ENCODE data around the gene CSAG3.
"Not testable (repeated sequence)": the region's sequence is repeated elsewhere in the genome, so short reads cannot be mapped to it uniquely, and the experiment has no call there.

Gene CSAG3

DNA sequence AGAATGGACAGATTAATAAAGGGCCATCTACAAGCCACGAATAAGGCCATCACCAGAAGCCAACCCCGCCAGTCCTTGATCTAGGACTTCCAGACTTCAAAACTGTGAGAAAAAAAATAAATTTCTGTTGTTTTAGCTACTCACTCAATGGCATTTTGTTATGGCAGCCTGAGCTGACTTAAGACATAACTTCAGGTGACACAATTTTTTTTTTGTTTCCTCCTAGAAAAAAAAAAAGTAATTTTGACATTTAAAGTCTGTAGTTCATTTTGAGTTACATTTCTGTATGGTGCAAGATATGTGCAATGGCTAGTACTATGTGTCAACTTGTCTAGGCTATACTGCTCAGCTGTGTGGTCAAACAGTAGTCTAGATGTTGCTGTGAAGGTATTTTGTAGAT lies at the start of gene CSAG3:
TSS of gene CSAG3 (plus strand) at position 301 of the 400 bp plus-strand sequence.
- not testable (repeated sequence) for ATAC-seq, DNase-seq

DNA sequence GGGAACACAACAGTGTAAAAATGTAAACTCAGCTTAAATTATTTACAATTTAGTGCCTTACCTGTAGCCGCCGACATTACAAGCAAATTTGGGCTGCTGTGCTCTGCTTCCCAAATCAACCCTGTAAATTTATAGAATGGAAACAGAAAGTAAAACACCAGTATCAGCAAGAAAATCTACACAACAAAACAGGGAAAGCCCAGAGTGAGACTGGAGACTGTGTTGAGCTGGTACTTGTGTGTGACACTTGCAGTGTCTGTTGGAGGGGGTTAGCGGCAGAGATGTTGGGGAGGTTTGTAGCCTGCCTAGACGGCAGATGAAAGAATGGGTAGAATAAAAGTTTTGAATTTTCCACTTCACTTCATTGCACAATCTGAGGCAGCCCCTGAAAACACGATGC lies 45.8 kb upstream of the CSAG3 start:
- not testable (repeated sequence) for ATAC-seq, DNase-seq

- not testable (repeated sequence) for ATAC-seq, DNase-seq
These were observed 44.9 kb upstream of the CSAG3 start, which contains the start of gene MAGEA2B for GRCh38 chrX:152713815-152714787. MAGEA2B (plus strand) TSS chrX:152714628; CDS start chrX:152717107, 2,479 bp downstream.

- no peak for ATAC-seq
- DNase-seq = no peak
These were observed 33.6 kb upstream of the CSAG3 start for GRCh38 chrX:152725409-152725808.

DNA sequence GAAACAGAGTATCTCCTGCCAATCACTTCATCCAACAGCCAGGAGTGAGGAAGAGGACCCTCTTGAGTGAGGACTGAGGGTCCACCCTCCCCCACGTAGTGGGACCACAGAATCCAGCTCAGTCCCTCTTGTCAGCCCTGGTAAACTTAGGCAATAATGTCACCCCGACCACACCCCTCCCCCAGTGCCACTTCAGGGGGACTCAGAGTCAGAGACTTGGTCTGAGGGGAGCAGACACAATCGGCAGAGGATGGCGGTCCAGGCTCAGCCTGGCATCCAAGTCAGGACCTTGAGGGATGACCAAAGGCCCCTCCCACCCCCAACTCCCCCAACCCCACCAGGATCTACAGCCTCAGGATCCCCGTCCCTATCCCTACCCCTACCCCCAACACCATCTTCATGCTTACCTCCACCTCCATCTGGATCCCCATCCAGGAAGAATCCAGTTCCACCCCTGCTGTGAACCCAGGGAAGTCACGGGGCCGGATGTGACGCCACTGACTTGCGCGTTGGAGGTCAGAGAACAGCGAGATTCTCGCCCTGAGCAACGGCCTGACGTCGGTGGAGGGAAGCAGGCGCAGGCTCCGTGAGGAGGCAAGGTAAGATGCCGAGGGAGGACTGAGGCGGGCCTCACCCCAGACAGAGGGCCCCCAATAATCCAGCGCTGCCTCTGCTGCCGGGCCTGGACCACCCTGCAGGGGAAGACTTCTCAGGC lies 25.6 kb upstream of the CSAG3 start, which contains the start of the genes CSAG1 and MAGEA12:
TSS of gene CSAG1 (minus strand) at position 461 of the 715 bp plus-strand sequence. CDS start 1,261 bp downstream, outside the sequence.
TSS of gene MAGEA12 (plus strand) at position 497 of the 715 bp plus-strand sequence. CDS start 2,405 bp downstream, outside the sequence.
- ATAC-seq = no peak
- DNase-seq = no peak

DNA sequence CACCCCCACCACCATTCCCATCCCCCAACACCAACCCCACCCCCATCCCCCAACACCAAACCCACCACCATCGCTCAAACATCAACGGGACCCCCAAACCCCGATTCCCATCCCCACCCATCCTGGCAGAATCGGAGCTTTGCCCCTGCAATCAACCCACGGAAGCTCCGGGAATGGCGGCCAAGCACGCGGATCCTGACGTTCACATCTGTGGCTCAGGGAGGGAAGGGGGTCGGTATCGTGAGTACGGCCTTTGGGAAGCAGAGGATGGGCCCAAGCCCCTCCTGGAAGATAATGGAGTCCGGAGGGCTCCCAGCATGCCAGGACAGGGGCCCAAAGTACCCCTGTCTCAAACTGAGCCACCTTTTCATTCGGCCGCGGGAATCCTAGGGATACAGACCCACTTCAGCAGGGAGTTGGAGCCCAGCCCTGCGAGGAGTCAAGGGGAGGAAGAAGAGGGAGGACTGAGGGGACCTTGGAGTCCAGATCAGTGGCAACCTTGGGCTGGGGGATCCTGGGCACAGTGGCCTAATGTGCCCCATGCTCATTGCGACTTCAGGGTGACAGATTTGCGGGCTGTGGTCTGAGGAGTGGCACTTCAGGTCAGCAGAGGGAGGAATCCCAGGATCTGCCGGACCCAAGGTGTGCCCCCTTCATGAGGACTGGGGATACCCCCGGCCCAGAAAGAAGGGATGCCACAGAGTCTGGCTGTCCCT lies 24.7 kb upstream of the CSAG3 start:
- ATAC-seq = not testable (repeated sequence)

GRCh38 chrX:152735101-152735500 lies 23.9 kb upstream of the CSAG3 start:
- DNase-seq = no peak
- no peak for ATAC-seq

More for the DNA sequence above, 24.7 kb upstream of the CSAG3 start:
- not testable (repeated sequence) for DNase-seq

GRCh38 chrX:152735860-152736511 lies 23.0 kb upstream of the CSAG3 start:
- ATAC-seq (no peak), DNase-seq (no peak)

GRCh38 chrX:152736528-152736927 lies 22.5 kb upstream of the CSAG3 start:
- DNase-seq, ATAC-seq: not testable (repeated sequence)

DNA sequence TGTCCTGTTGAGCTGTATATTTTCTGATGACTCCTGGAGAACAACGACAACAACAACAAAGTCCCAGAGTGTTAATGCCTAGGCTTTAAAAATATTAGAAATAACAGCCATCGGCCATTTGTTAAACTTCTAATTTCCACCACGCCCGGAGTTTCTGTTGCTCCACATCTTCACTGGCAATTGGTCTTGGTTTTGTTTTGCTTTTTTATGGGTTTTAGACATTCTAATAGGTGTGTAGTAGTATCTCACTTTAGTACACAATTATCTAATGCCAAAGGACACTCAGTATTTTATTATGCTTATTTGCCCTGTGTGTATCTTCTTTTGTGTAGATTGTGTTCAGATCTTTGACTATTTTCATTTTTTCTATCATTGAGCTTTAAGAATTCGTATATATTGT lies 20.5 kb upstream of the CSAG3 start:
- no peak for ATAC-seq
- no peak for DNase-seq

DNA sequence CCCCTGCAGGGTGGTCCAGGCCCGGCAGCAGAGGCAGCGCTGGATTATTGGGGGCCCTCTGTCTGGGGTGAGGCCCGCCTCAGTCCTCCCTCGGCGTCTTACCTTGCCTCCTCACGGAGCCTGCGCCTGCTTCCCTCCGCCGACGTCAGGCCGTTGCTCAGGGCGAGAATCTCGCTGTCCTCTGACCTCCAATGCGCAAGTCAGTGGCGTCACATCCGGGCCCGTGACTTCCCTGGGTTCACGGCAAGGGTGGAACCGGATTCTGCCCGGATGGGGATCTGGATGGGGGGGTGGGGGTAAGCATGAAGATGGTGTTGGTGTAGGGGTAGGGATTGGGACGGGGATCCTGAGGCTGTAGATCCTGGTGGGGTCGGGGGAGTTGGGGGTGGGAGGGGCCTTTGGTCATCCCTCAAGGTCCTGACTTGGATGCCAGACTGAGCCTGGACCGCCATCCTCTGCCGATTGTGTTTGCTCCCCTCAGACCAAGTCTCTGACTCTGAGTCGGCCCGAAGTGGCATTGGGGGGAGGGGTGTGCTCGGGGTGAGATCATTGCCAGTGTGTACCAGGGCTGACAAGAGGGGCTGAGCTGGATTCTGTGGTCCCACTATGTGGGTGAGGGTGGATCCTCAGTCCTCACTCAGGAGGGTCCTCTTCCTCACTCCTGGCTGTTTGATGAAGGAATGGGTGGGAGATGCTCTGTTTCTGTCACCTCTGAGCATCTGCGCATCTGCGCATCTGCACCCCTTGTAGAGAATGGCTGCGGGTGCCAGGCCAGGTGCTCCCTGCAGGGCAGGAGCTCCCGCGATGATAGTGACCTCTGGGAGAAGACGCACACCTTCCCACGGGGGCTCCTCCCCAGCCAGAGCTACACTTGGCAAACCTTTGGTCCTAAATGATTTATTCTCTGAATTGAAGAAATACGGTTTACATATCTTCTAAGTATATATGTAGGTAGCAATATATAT lies 5.0 kb upstream of the CSAG3 start, which contains the start of gene MAGEA2:
TSS of gene MAGEA2 (minus strand) at position 157 of the 965 bp plus-strand sequence. CDS start 2,479 bp downstream, outside the sequence.
- not testable (repeated sequence) for ATAC-seq, DNase-seq

DNA sequence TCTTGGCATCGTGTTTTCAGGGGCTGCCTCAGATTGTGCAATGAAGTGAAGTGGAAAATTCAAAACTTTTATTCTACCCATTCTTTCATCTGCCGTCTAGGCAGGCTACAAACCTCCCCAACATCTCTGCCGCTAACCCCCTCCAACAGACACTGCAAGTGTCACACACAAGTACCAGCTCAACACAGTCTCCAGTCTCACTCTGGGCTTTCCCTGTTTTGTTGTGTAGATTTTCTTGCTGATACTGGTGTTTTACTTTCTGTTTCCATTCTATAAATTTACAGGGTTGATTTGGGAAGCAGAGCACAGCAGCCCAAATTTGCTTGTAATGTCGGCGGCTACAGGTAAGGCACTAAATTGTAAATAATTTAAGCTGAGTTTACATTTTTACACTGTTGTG lies 4.1 kb upstream of the CSAG3 start:
- not testable (repeated sequence) for DNase-seq

DNA sequence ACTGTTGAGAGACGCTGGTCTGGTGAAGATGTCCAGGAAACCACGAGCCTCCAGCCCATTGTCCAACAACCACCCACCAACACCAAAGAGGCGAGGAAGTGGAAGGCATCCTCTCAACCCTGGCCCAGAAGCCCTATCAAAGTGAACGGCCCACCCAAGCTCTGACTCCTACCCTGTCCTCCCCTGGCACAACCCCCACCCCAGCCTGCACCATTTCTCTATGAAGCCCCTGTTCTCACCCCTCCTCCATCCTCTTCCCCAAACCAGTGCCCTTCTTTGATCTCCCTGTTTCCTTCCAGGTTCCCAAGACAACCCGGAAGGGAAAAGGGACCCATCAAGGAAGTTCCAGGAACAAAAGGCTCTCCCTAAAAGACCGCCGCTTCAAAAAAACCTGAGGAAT lies 526 bp downstream of the CSAG3 start:
- DNase-seq, ATAC-seq: not testable (repeated sequence)

More for the DNA sequence above, 4.1 kb upstream of the CSAG3 start:
- ATAC-seq = not testable (repeated sequence)

DNA sequence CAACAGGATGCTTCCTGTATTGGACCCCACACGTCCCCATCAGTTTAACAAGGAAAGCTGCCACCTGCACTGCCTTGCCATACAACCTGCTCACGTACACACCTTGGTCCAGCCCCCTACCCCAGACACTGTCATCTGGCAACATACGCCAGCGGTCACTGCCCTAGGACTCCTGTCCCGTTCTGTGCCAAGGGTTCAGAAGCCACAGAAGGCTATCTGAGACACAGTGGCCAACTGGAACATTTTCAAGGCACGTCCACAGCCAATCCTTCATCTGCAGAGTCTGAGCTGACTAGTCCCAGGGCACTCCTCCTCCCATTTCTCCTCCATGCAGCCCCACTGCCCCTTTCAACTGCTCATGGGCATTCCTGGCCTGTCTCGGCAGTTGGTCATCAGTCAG lies 2.6 kb downstream of the CSAG3 start:
- not testable (repeated sequence) for ATAC-seq, DNase-seq

DNA sequence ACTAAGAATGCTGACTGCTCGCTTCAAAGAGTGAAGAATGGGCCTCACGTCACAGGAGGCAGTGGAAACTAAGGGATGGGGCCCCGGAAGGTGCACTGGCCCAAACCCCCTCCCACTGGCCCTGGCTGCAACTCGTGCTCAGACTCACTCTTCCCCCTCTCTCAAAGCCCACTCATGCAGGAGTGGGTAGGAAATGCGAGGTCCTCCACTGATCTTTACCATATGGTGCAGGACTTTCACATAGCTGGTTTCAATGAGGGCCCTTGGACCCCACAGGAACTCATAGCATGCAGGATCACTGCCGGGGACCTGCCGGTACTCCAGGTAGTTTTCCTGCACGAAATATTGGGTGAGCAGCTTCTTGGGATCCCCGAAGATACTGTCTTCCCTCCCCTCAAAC lies 7.5 kb downstream of the CSAG3 start:
- not testable (repeated sequence) for DNase-seq, ATAC-seq

DNA sequence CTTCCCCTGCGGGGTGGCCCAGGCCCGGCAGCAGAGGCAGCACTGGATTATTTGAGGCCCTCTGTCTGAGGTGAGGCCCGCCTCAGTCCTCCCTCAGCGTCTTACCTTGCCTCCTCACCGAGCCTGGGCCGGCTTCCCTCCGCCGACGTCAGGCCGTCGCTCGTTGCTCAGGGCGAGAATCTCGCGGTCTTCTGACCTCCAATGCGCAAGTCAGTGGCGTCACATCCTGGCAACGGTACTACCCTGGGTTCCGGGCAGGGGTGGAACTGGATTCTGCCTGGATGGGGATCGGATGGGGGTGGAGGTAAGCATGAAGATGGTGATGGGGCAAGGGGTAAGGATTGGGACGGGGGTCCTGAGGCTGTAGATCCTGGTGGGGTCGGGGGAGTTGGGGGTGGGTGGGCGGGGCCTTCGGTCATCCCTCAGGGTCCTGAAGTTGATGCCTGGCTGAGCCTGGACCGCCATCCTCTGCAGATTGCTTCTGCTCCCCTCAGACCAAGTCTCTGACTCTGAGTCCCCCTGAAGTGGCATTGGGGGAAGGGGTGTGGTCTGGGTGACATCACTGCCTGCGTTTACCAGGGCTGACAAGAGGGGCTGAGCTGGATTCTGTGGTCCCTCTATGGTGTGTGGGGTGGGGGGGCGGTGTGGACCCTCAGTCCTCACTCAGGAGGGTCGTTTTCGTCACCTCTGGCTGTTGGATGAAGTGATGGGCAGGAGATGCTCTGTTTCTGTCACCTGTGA lies 10.7 kb downstream of the CSAG3 start, which contains the start of gene MAGEA6:
TSS of gene MAGEA6 (minus strand) at position 141 of the 741 bp plus-strand sequence. CDS start 2,039 bp downstream, outside the sequence.
- not testable (repeated sequence) for ATAC-seq, DNase-seq

- ATAC-seq = peak; percentile 43
- not testable (repeated sequence) for DNase-seq
These were observed 28.0 kb downstream of the CSAG3 start for GRCh38 chrX:152787062-152787461.

- no peak for ATAC-seq
- DNase-seq = no peak
These were observed 39.9 kb downstream of the CSAG3 start for GRCh38 chrX:152798945-152799344.

DNA sequence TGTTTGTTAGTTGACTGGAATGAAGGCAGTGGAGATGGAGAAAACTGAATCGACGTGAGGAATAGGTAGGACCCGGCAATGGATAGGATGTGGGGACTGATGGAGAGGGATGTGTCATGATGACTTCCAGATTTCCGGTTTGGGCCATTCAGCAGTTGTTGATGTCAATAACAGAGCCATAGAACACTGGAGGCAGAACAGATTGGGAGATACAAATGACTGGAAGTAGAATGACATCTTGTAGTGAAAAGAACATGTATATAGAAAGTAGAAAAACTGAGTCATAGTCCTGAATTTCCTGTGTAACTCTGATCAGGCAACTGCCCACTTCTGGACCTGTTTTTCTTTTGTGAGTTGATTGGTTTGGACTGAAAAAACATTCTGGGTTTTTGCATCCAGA lies 47.0 kb downstream of the CSAG3 start:
- DNase-seq (no peak), ATAC-seq (no peak)

All from stimulated activated naive CD8-positive, alpha-beta T cell treated with anti-CD3 and anti-CD28 coated beads, Interleukin-15, Interleukin-2, amounts not matched to agents 100 U/mL and 50 U/mL, for 24 hours (primary cell).